Glomerular endothelial cell (primary cell): ENCODE measurements around the gene B3GALT4. TPM values are rescaled to one million over a fixed set of nuclear protein-coding genes. Genes with fewer than 3 reads are reported as not detected.
A peak's percentile ranks its signal among the peaks of the same experiment; 100 is the strongest.
"Not testable (repeated sequence)": the region's sequence is repeated elsewhere in the genome, so short reads cannot be mapped to it uniquely, and the experiment has no call there.

ENCODE experiments used
- DNase-seq: peaks from one replicate; pipeline ENCODE4 v3.0.0-alpha.2; 2011; ENCODE audit warnings: low read depth, low spot score; ENCODE audit errors: extremely low read depth
- total RNA-seq: library from RNA; depleted of rRNA; stranded (reverse); fragments of >200 nt; gene quantifications from 2 replicates; pipeline ENCODE4 v1.2.3, GENCODE V29; 2015

B3GALT4 gene
- total RNA-seq, 1 donor from 2014 or later: 6.8 TPM

DNA sequence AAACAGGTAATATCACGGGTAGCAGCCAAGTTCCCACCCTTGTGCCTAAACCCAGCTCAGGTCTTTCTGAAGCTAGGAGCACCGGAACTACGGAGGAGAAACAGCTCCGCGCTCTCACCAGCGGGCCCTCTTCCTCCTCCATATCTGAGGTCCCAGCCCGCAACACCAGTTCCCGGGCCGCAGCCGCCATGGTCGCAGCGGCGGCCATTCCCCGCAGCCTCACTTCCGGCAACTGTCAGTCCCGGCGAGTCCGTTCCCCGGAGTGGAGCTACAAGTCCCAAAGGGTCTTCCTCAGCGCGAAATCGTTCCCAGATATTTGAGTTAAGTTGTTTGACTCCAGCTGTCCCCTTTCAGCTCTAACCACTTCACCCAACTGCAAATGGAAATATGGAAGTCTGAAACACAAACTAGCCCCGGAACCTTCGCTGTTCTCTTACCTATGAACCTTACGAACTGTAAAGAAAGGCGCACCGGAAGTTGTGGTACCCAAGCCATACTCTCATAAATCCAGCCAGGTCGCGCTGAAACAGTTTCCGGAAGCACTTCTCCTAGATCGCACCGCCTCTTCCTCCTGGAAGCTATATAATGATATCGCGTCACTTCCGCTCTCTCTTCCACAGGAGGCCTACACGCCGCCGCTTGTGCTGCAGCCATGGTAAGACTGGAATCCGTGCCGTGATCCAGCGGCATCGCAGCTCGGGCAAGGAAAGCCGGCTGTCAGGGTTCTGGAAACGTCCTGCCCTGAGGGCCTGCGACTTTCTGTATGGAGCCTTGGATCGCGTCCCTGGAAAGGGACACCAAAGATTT lies 5.3 kb upstream of the B3GALT4 start, which contains the start of the genes RPS18 and VPS52:
TSS of gene RPS18 (plus strand) at position 608 of the 807 bp plus-strand sequence. CDS start at position 653, 45 bp downstream.
TSS of gene VPS52 (minus strand) at position 409 of the 807 bp plus-strand sequence. CDS start at position 208, 201 bp downstream.
- DNase-seq: peak; percentile 99

DNA sequence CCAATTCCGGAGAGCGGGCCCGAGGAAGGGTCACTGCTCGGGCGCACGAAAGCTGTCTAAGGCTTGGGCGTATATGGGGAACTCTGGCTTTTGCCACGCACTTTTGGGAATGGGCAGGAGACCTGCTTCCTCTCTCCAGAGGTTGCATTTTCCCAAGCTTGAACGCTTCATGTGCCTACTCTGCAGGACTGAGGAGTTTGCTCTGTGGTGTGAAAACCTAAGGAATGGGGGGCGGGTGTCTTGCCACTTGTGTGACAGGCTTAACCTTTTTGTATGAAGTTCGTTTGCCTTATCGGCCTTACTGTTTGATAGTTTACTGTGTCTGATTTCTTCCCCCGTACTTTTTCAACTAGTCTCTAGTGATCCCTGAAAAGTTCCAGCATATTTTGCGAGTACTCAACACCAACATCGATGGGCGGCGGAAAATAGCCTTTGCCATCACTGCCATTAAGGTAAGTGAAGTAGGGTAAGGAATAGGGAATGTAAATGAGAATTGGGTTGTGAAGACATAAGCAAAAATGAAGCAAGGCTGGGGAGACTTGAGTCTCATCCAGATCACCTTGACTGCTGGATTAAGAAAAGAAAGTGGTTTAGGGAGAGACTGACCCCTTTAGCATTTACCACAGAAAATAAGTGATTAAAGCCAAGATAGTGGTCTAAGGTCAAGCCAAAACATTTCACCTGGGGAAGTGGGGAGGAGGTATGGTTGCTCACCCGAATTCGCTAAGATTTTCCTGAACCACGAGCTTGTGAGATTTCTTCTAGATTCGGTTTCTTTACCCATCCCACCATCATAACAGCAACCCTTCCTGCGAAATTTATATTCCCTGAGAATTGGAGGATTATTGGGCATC lies 4.4 kb upstream of the B3GALT4 start:
- DNase-seq: no peak

- DNase-seq: no peak
These were observed 3.6 kb upstream of the B3GALT4 start for GRCh38 chr6:33273129-33273923.

DNA sequence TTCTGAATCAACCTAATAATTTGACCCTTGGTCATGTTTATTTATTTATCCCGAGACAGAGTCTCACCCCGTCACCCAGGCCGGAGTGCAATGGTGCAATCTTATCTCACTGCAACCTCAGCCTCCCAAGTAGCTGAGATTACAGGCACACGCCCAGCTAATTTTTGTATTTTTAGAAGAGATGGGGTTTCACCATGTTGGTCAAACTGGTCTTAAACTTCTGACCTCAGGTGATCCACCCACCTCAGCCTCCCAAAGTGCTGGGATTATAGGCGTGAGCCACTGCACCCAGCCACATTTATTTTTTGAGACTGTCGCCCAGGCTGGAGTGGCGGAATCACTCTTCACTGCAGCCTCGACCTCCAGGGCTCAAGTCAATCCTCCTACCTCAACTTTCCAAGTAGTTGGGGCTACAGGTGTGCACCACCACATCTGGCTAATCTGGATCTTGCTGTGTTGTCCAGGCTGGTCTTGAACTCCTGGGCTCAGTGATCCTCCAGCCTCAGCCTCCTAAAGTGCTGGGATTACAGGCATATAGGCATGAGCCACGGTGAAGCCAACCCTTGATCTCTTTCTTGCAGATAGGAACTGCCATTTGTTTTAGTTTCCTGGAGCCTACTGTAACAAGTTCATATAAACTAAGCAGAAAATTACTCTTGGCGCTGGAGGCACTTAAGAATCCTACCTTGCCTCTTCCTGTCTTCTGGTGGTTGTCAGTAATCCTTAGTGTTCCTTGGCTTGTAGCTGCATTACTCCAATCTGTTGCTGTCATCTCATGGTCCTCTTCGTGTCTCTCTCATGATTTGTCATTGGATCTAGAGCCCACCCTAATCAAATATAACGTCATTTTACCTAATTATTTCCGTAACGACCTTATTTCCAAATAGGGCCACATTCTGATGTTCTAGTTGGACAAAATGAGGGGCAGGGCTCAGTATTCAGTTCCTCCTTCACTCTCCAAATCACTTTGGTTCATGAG lies 2.7 kb upstream of the B3GALT4 start:
- DNase-seq: no peak

DNA sequence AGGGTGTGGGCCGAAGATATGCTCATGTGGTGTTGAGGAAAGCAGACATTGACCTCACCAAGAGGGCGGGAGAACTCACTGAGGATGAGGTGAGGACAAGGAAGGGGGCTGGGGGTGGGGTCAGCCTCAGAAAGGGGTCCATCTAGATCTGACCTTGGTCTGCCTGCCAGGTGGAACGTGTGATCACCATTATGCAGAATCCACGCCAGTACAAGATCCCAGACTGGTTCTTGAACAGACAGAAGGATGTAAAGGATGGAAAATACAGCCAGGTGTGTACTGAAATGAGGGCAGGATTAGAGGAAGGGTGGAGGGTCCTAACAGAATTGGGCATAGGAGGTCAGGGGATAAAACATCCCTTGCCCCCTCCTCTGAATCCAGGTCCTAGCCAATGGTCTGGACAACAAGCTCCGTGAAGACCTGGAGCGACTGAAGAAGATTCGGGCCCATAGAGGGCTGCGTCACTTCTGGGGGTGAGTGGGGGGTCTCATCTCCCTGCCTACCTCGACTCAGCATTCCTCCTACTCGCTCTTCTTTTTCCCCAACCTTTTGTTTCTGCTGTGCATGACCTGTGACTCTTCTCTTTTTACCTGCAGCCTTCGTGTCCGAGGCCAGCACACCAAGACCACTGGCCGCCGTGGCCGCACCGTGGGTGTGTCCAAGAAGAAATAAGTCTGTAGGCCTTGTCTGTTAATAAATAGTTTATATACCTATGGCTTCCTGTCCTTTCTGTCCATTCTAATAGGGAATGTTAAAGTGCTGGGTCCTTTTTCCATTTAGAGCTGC lies 935 bp upstream of the B3GALT4 start:
- DNase-seq: not testable (repeated sequence)

GRCh38 chr6:33276581-33276863 lies 401 bp upstream of the B3GALT4 start:
- DNase-seq: no peak

GRCh38 chr6:33277663-33278391 lies 904 bp downstream of the B3GALT4 start:
- no peak for DNase-seq

DNA sequence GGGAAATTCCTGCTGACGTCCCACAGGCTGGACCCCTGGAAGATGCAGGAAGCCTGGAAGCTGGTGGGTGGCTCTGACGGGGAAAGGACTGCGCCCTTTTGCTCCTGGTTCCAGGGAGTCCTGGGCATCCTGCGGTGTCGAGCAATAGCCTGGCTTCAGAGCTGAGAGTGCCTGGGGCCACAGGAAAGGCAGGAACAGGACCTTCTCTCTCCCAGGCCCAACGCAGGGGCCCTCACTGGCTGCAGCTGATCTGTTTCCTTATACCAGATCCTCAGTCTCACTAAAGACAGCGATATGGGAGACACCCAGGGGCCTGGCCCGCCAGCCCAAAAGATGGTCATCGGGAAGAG lies 1.4 kb downstream of the B3GALT4 start:
- DNase-seq: no peak

DNA sequence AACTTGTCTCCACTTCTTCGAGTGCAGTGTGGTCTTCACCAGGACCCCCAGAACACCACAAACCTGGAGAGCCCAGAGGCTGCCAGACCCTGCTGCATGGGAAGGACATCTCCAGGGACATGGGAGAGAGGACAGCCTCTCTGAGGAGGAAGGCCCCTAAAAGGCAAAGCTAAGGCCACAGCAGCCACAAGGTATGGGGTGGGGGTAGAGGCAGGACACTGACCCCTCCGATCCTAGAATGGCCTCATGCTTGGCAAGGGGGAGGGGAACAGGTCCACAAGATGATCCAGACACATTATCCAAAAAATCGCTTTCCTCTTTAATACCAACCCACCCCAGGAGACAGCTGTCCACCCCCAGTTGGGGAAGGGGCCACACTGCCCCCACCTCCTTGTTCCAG lies 1.9 kb downstream of the B3GALT4 start:
- no peak for DNase-seq

DNA sequence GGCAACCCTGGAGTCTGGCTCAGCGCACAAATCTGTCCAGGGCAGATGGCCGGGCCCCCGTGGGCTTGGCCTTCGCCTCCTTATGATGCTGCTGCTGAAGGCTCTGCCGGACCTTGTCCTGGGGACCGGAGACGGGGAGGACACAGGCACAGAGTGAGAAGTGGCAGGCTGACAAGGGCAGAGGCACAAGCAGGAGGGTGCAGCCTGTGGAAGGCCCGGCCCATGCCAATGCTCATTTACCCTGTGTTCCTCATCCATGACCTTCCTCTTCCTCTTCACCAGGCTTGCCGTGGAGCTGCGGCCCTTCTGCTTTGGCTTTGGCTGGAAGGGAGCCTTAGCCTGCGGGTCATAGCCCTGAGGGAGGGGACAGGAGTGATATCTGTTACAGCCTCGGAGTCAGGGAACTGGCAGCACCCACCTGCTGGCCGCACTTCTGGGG lies 2.4 kb downstream of the B3GALT4 start:
- DNase-seq: no peak

- no peak for DNase-seq
These were observed 3.1 kb downstream of the B3GALT4 start for GRCh38 chr6:33279971-33280511.

DNA sequence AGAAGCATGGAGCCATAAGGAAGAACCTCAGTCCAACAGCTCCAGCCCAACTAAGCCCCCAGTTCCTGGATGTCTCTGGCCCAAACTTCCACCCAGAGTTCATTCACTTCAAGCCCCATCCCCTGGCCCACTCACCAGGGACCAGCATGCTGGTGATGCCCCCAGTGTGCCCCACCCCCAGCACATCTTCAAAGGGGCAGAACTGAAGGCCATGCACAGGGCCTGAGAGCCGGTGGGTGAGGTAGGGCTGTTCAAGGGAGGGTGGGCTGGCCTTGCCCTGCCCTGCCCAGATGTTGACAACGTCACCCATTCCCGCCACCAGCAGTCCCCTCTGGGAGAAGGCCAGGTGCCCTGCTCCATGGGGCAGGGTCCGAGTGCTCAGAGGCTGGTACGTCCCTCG lies 3.6 kb downstream of the B3GALT4 start:
- no peak for DNase-seq

DNA sequence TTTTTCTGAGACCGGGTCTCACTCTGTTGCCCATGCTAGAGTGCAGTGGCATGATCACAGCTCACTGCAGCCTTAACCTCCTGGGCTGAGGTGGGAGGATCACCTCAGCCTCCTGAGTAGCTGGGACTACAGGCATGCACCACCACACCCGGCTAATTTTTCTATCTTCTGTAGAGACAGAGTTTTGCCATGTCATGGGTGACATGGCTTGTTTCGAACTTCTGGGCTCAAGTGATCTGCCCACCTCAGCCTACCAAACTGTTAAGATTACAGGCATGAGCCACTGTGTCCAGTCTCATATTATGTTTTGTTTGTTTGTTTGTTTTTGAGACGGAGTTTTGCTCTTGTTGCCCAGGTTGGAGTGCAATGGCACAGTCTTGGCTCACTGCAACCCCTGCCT lies 8.3 kb downstream of the B3GALT4 start:
- DNase-seq: not testable (repeated sequence)

- DNase-seq: no peak
These were observed 10.3 kb downstream of the B3GALT4 start for GRCh38 chr6:33286946-33287914.

DNA sequence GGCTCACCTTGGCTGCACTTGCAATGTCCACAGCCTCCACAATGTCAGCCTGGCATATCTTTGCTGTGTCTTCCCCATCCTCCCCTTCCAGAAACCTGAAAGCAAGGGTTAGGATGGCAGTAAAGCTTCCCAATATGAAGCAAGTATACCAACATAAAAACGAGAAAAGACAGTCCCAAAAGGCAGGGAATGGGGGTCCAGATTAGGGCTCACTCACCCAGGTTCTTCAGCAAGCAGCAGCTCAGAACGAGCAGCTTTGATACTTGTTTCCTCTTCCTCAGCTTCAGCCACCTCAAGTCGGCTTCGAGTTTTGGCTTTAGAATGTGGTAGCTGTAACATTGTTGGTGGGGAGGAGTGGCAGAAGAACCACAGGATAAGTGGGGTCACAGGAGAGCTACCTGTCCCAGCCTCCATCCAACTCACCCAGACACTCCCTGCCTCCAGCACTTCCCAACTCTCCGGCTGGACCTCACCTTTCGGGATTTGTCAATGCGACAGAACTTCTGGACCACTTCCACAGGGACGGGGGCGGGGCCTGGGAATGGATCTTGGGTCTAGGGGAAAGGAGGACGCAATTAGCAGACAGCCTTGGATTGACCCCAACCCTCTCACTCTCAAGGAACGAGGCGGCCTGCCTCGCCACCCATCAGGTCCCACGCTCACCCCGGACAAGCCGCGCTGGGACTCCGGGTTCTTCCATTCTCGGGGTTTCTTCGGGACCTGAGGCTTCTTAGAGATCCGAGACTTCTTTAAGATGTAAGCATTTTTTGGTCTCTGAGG lies 11.4 kb downstream of the B3GALT4 start:
- no peak for DNase-seq
